Activated CD8-positive, alpha-beta T cell treated with anti-CD3 and anti-CD28 coated beads for 36 hours (primary cell): ENCODE results near the gene SFXN5. TPM values are rescaled to one million over a fixed set of nuclear protein-coding genes. Genes with fewer than 3 reads are reported as not detected.

ENCODE experiments used
- ATAC-seq: fragments of 200-7000 bp; cut with Tn5 transposase; one replicate; pipeline ENCODE4 v1.10.0; 2021; ENCODE audit warnings: mild to moderate bottlenecking, moderate library complexity
- CTCF ChIA-PET: fragments of 350-600 bp; sonication (Branson Sonifier 250); formaldehyde crosslinking; loops from one replicate; lab custom pipeline; 2021; ENCODE audit warnings: antibody characterized with exemption; lab: Charles Lee
- POLR2A ChIA-PET: fragments of 350-600 bp; sonication (Branson Sonifier 250); formaldehyde crosslinking; loops from one replicate; lab custom pipeline; 2021; ENCODE audit warnings: antibody characterized with exemption; lab: Charles Lee
- DNase-seq: peaks from one replicate; pipeline ENCODE4 v3.0.0-alpha.2; 2020
- H3K27ac Mint-ChIP-seq: one replicate; pipeline ENCODE4 v1.8.0; 2021; ENCODE audit warnings: mild to moderate bottlenecking, mixed read lengths
- H3K27me3 Mint-ChIP-seq: one replicate; pipeline ENCODE4 v1.8.0; 2021; ENCODE audit warnings: mixed read lengths
- H3K36me3 Mint-ChIP-seq: one replicate; pipeline ENCODE4 v1.8.0; 2021; ENCODE audit warnings: low read depth, mixed read lengths
- H3K4me1 Mint-ChIP-seq: one replicate; pipeline ENCODE4 v1.8.0; 2021; ENCODE audit warnings: low read depth, mixed read lengths
- H3K4me3 Mint-ChIP-seq: one replicate; pipeline ENCODE4 v1.8.0; 2021; ENCODE audit warnings: mild to moderate bottlenecking, moderate library complexity, mixed read lengths
- H3K9me3 Mint-ChIP-seq: one replicate; pipeline ENCODE4 v1.8.0; 2021; ENCODE audit warnings: mixed read lengths
- intact Hi-C: fragments of 100-400 bp; cut with micrococcal nuclease; formaldehyde crosslinking; loops from one replicate; pipeline ENCODE4 v1.10.0; 2022
- total RNA-seq, 2 experiments: library from RNA; stranded (reverse); gene quantifications; one replicate each; pipeline ENCODE4 v1.2.3, GENCODE V29; 2021
- TF ChIP-seq, protein P1 (sequence below): fragments of 200-600 bp; IDR thresholded peaks from one replicate; pipeline ENCODE4 v1.8.0; 2022; ENCODE audit warnings: antibody characterized with exemption, mild to moderate bottlenecking

Gene SFXN5
- total RNA-seq, 2 experiments from 2014 or later, result 7.4 to 9.6 TPM

DNA sequence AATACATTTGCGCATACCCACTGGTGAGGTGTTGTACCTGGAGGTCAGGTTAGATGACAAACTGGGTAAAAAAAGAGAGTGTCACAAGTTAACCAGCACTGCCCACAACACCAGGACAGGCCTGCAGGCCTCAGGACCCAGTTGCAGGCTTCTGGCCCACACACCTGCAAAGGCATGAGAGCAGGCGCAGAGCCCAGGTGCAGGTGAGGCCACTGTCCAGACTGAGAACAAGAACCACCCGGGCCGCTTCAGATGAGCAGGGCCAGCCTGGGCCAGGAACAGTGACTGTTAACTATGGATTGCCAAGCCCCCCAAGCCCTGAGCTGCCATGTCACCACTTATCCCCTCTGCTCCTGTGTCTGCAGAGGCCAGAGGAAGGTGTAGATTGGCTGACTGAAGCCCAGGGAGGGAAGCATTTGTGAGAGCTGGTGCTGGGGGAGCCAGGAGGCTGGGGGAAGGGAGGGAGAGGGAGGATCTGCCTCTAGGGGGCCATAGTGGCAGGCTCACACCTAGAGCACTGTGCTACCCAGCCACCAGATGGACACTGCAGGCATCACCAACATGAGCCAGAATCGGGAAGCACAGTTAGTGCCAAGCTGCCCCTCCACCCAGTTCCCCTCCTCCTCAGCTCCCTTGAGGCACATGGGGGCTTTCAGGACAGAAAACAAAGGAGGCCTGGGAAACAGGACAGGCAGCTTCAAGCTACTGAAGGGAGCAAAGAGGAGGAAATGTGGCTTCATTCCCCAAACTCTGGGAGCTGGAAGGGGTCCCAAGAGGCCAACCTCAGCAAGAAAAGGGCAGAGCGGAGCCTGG is 35.4 kb downstream of the SFXN5 start:
- Mint-ChIP-seq H3K36me3 (peaks cover 2% of the 10 kb centered on the region), H3K27ac (no peak overlapping the region), H3K9me3 (no peaks in the 10 kb centered on the region), H3K4me1 (no peaks in the 10 kb centered on the region), H3K27me3 (no peaks in the 10 kb centered on the region), H3K4me3 (no peak overlapping the region)
- intact Hi-C loops, result no loop called here
- ChIA-PET CTCF (no interaction called here), POLR2A (no interaction called here)
- no peak for ATAC-seq
- DNase-seq, result no peak
- TF ChIP-seq, protein P1, sequence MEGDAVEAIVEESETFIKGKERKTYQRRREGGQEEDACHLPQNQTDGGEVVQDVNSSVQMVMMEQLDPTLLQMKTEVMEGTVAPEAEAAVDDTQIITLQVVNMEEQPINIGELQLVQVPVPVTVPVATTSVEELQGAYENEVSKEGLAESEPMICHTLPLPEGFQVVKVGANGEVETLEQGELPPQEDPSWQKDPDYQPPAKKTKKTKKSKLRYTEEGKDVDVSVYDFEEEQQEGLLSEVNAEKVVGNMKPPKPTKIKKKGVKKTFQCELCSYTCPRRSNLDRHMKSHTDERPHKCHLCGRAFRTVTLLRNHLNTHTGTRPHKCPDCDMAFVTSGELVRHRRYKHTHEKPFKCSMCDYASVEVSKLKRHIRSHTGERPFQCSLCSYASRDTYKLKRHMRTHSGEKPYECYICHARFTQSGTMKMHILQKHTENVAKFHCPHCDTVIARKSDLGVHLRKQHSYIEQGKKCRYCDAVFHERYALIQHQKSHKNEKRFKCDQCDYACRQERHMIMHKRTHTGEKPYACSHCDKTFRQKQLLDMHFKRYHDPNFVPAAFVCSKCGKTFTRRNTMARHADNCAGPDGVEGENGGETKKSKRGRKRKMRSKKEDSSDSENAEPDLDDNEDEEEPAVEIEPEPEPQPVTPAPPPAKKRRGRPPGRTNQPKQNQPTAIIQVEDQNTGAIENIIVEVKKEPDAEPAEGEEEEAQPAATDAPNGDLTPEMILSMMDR, result no peak

- no peak for DNase-seq
- TF ChIP-seq, protein P1, result no peak
- no peak for ATAC-seq
- CTCF ChIA-PET, result interaction anchor here (0.9 to 1.6 kb wide), 3 partner anchors 61 to 141 kb away, joined by 3 to 5 read pairs (median 4); no protein-coding TSS in a partner anchor
- H3K27ac Mint-ChIP-seq, result no peak overlapping the region
- POLR2A ChIA-PET, result no interaction called here
- intact Hi-C loops, result no loop called here
- peaks cover 2% of the 10 kb centered on the region for H3K36me3 Mint-ChIP-seq
- no peaks in the 10 kb centered on the region for H3K27me3 Mint-ChIP-seq
- H3K4me3 Mint-ChIP-seq, result no peak overlapping the region
- no peaks in the 10 kb centered on the region for H3K9me3 Mint-ChIP-seq
- no peaks in the 10 kb centered on the region for H3K4me1 Mint-ChIP-seq
Observed at GRCh38 chr2:73034661-73035375, 36.7 kb downstream of the SFXN5 start.

- no peaks in the 10 kb centered on the region for H3K4me1 Mint-ChIP-seq
- no peak for ATAC-seq
- POLR2A ChIA-PET, result interaction anchor here (0.6 kb wide), 1 partner anchor 178 kb away, joined by 3 read pairs; no protein-coding TSS in a partner anchor
- H3K4me3 Mint-ChIP-seq, result no peak overlapping the region
- TF ChIP-seq, protein P1, result no peak
- H3K36me3 Mint-ChIP-seq, result no peaks in the 10 kb centered on the region
- H3K9me3 Mint-ChIP-seq, result no peaks in the 10 kb centered on the region
- intact Hi-C loops, result no loop called here
- CTCF ChIA-PET, result interaction anchor here (0.9 to 1.6 kb wide), 3 partner anchors 60 to 140 kb away, joined by 3 to 5 read pairs (median 4); no protein-coding TSS in a partner anchor
- no peaks in the 10 kb centered on the region for H3K27me3 Mint-ChIP-seq
- H3K27ac Mint-ChIP-seq, result no peak overlapping the region
- no peak for DNase-seq
Observed at GRCh38 chr2:73033766-73034381, 37.6 kb downstream of the SFXN5 start.

DNA sequence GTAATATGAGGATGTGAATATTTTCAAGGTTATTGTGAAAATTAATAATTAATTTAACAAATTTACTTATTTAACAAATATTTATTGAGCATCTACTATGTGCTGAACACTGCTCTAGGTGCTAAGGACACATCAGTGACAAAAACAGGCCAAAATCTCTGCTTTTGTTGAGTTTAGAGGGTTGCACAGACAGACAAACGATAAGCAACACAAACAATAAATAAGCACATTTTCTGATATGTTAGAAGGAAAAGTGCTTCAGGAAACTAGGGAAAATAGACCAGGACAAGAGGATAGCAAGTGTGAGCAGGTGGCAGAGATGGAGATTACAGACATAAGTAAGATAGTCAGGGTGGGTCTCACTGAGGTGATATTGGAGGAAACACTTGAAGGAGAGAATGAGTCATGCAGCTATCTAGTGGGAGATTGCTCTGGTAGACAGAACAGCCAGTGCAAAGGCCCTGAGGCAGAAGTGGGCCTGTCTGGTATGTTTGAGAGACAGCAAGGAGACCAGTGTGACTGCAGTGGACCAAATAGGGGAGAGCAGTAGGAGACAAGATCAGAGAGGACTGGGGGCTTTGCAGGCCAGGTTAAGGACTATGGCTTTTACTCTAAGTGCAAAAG is 38.3 kb downstream of the SFXN5 start:
- no peak overlapping the region for H3K27ac Mint-ChIP-seq
- H3K9me3 Mint-ChIP-seq, result no peaks in the 10 kb centered on the region
- no peak for ATAC-seq
- intact Hi-C loops, result no loop called here
- POLR2A ChIA-PET, result no interaction called here
- TF ChIP-seq, protein P1, result no peak
- peak; percentile 17 for DNase-seq
- H3K4me1 Mint-ChIP-seq, result no peaks in the 10 kb centered on the region
- no peak overlapping the region for H3K4me3 Mint-ChIP-seq
- no peaks in the 10 kb centered on the region for H3K36me3 Mint-ChIP-seq
- CTCF ChIA-PET, result no interaction called here
- no peaks in the 10 kb centered on the region for H3K27me3 Mint-ChIP-seq
